ENCODE measurements around the gene ZBED1.

The ZBED1 gene

DNA sequence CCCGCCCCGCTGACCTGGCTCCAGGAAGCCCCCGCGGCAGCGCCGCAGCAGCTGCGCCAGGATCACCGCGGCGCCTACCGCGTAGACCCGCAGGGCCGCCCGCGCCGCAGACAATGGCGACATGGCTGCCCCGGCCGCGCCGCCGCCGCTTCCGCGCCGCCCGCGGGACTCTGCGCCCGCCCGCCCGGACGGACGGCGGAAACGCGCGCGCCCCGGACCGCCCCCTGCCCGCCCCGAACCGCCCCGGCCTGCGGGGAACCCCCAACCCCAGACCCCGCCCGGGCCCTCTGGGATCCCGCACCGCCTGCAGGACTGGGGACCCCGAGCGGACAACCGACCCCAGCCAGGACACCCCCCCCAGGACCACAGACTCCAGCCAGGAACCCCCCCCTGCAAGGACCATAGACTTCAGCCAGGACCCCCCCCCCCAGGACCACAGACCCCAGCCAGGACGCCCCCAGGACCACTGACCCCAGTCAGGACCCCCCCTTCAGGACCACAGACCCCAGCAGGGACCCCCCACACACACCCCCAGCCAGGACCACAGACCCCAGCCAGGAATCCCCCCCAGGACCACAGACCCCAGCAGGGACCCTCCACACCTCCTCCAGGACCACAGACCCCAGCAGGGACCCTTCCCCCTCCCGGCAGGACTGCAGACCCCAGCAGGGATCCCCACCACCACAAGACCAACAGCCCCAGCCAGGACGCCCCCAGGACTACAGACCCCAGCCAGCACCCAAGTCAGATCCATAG is at the start of gene ZBED1, which contains the start of gene DHRSX:
Gene ZBED1 (minus strand): TSS at position 174 of the 756 bp plus-strand sequence. CDS start 10,257 bp downstream, outside the sequence.
Gene DHRSX (minus strand): TSS at position 174 of the 756 bp plus-strand sequence. CDS start 51 bp downstream, at position 123.
- Histone ChIP-seq H3K27ac (ENCODE audit: low read depth, low read length) (peak within 1 kb of the TSS; percentile 65), H3K9ac (ENCODE audit: low read length) (peak within 1 kb of the TSS; percentile 32)

DNA sequence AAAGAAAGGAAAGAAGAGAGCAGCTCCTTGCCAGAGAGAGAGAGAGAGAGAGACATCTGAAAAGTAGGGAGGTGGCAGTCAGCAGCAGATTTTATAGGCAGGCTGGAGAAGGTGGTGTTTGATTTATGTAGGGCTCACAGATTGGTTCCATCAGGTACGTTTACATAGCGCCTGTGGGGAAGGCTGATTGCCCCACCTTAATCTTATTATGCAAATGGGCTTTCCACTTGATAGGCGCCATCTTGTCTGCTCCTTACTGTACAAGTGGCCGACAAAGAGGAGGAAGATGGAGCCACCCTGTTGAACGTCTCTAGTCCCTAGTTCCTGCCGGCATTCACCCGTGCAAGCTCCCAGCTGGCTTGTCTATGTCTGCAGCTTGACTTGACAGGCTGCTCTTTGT is 49.1 kb upstream of the ZBED1 start:
- Histone ChIP-seq H3K36me3 (ENCODE audit: control insufficient read depth, insufficient read depth, low read length) (no peaks in the 10 kb centered on the region), H3K4me1 (ENCODE audit: control insufficient read depth, insufficient read depth, low read length) (no peaks in the 10 kb centered on the region), H3K9ac (ENCODE audit: low read length) (no peak overlapping the region), H3K4me3 (ENCODE audit: low read length) (no peak overlapping the region), H3K27me3 (ENCODE audit: control insufficient read depth, insufficient read depth, low read length) (no peaks in the 10 kb centered on the region), H3K27ac (ENCODE audit: low read depth, low read length) (no peak overlapping the region)

More for the DNA sequence above, at the start of gene ZBED1, which contains the start of gene DHRSX:
- Histone ChIP-seq H3K27me3 (ENCODE audit: control insufficient read depth, insufficient read depth, low read length) (no peaks in the 10 kb centered on the region), H3K4me3 (ENCODE audit: low read length) (peak within 1 kb of the TSS; percentile 60), H3K4me1 (ENCODE audit: control insufficient read depth, insufficient read depth, low read length) (peaks cover 13% of the 10 kb centered on the region), H3K36me3 (ENCODE audit: control insufficient read depth, insufficient read depth, low read length) (no peaks in the 10 kb centered on the region)

DNA sequence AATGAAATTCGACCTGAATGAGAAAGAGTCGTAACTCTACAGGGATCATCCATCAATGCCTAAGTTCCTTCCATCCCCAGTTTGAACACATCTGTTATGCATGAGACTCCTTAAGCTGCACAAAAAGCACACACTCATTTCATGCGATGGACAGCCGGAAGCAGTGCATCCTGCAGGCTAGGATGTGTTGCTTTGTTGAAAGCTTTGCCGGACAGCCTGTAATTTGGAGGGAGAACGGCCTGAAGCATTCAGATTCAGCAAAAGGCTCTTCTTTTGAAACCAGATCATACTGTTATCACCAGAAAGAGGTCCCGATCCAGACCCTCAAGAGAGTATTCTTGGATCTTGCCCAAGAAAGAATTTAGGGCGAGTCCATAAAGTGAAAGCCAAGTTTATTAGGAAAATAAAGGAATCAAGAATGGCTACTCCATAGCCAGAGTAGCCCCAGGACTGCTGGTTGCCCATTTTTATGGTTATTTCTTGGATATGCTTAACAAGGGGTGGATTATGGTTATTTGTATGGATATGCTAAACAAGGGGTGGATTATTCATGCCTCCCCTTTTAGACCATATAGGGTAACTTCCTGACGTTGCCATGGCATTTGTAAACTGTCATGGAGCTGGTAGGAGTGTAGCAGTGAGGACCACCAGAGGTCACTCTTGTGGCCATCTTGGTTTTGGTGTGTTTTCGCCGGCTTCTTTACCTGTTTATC is 48.1 kb upstream of the ZBED1 start:
- Histone ChIP-seq H3K27me3 (ENCODE audit: control insufficient read depth, insufficient read depth, low read length) (no peaks in the 10 kb centered on the region), H3K4me1 (ENCODE audit: control insufficient read depth, insufficient read depth, low read length) (no peaks in the 10 kb centered on the region), H3K9ac (ENCODE audit: low read length) (no peak overlapping the region), H3K36me3 (ENCODE audit: control insufficient read depth, insufficient read depth, low read length) (no peaks in the 10 kb centered on the region), H3K4me3 (ENCODE audit: low read length) (no peak overlapping the region), H3K27ac (ENCODE audit: low read depth, low read length) (no peak overlapping the region)

DNA sequence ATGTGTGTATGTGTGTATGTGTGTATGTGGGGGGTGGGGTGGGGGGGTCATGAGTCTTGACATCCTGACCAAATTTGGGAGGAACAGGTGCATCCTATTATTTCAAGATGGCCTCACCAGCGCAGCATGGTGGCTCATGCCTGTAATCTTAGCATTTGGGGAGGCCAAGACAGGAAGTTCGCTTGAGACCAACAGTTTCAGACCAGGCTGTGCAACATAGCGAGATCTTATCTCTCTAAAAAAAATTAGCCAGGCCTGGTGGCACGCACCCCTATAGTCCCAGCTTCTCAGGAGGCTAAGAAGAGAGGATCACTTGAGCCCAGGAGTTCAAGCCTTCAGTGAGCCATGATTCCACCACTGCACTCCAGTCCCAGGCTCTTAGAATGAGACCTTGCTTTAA is 47.0 kb upstream of the ZBED1 start:
- H3K4me3 ChIP-seq (ENCODE audit: low read length) = no peak overlapping the region

DNA sequence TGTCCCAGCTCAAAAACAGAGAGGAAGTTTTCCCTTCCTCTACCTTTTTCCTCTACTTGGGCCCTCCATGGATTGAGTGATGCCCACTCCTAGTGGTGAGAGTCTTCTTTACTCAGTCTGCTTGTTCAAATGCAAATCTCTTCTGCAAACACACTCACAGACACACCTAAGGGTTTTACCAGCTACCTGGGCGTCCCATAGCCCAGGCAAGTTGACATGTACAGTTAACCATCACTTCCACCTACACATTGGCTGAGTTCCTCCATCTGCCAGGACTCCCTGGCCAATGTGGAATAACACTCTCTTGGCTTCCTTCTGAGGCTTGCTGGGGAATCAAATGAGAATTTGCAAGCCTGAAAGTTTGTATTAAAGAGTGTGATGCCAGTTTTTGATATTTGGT is 45.7 kb upstream of the ZBED1 start:
- Histone ChIP-seq H3K27ac (ENCODE audit: low read depth, low read length) (no peak overlapping the region), H3K4me3 (ENCODE audit: low read length) (no peak overlapping the region), H3K36me3 (ENCODE audit: control insufficient read depth, insufficient read depth, low read length) (no peaks in the 10 kb centered on the region), H3K4me1 (ENCODE audit: control insufficient read depth, insufficient read depth, low read length) (no peaks in the 10 kb centered on the region), H3K9ac (ENCODE audit: low read length) (no peak overlapping the region), H3K27me3 (ENCODE audit: control insufficient read depth, insufficient read depth, low read length) (no peaks in the 10 kb centered on the region)

More for the DNA sequence above, 47.0 kb upstream of the ZBED1 start:
- Histone ChIP-seq H3K36me3 (ENCODE audit: control insufficient read depth, insufficient read depth, low read length) (no peaks in the 10 kb centered on the region), H3K9ac (ENCODE audit: low read length) (no peak overlapping the region), H3K27me3 (ENCODE audit: control insufficient read depth, insufficient read depth, low read length) (no peaks in the 10 kb centered on the region), H3K4me1 (ENCODE audit: control insufficient read depth, insufficient read depth, low read length) (no peaks in the 10 kb centered on the region), H3K27ac (ENCODE audit: low read depth, low read length) (no peak overlapping the region)

DNA sequence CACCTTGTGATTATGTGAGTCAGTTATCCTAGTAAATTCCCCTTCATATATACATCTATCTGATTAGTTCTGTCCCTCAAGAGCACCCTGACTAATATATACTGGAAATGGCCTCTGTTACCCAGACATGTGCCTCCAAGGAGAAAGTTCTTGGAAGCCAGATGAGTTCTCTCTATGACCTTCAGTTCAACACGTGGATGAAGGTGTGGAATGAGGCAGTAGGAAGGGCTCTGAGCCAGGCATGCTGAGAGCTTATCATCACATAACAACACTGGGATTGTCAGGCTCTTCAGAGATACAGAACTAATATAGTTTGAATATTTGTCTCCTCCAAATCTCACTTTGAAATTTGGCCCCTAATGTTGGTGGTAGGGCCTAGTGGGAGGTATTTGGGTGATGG is 44.4 kb upstream of the ZBED1 start:
- no peak overlapping the region for H3K9ac ChIP-seq (ENCODE audit: low read length)
- H3K4me3 ChIP-seq (ENCODE audit: low read length) = no peak overlapping the region
- H3K36me3 ChIP-seq (ENCODE audit: control insufficient read depth, insufficient read depth, low read length) = no peaks in the 10 kb centered on the region
- no peak overlapping the region for H3K27ac ChIP-seq (ENCODE audit: low read depth, low read length)
- no peaks in the 10 kb centered on the region for H3K27me3 ChIP-seq (ENCODE audit: control insufficient read depth, insufficient read depth, low read length)
- H3K4me1 ChIP-seq (ENCODE audit: control insufficient read depth, insufficient read depth, low read length) = no peaks in the 10 kb centered on the region

DNA sequence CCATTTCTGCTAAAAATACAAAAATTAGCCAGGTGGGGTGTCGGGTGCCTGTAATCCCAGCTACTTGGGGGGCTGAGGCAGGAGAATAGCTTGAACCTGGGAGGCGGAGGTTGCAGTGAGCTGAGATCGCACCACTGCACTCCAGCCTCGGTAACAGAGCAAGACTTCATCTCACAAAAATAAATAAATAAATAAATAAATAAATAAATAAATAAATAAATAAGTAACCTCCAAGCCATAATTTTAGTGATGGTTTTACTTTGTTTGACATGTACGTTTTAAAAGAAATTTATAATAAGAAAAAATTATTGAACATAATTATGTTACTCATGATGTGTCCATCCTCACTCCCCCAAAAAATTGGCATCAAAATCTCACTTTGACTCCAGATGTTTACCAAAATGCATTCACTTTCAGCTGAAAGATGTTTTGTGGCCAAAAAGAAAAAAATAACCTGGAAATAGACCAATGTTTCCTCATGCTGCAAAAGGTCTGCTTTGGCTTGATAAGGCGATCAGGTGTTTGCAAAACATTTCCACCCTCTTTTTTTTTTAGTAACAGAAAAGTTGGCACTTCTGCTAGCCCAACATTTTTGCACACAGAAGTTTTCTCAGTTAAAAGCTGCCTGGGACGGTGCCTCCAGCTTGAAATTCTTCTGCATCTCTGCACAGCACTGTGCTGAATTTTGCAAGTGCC is 42.2 kb upstream of the ZBED1 start:
- H3K4me1 ChIP-seq (ENCODE audit: control insufficient read depth, insufficient read depth, low read length) = no peaks in the 10 kb centered on the region
- no peak overlapping the region for H3K4me3 ChIP-seq (ENCODE audit: low read length)

DNA sequence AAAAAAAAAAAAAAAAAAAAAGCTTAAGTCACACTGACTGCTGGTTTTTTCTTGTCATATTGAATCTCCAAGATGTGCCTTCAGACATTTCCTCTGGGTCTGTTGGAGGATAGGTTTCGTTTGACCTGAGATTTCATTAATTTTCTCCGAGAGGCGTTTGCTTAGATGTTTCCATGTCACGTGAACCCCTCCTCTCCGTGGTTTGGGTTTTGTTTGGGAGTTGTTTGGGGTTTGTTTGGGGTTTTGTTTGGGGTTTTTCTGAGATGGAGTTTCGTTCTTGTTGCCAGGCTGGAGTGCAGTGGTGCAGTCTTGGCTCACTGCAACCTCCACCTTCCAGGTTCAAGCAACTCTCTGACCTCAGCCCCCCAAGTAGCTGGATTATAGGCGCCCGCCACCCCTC is 40.8 kb upstream of the ZBED1 start:
- Histone ChIP-seq H3K27me3 (ENCODE audit: control insufficient read depth, insufficient read depth, low read length) (no peaks in the 10 kb centered on the region), H3K36me3 (ENCODE audit: control insufficient read depth, insufficient read depth, low read length) (no peaks in the 10 kb centered on the region), H3K4me1 (ENCODE audit: control insufficient read depth, insufficient read depth, low read length) (no peaks in the 10 kb centered on the region), H3K27ac (ENCODE audit: low read depth, low read length) (no peak overlapping the region), H3K9ac (ENCODE audit: low read length) (no peak overlapping the region), H3K4me3 (ENCODE audit: low read length) (no peak overlapping the region)

More for the DNA sequence above, 42.2 kb upstream of the ZBED1 start:
- H3K27me3 ChIP-seq (ENCODE audit: control insufficient read depth, insufficient read depth, low read length) = no peaks in the 10 kb centered on the region
- no peak overlapping the region for H3K27ac ChIP-seq (ENCODE audit: low read depth, low read length)
- no peak overlapping the region for H3K9ac ChIP-seq (ENCODE audit: low read length)
- no peaks in the 10 kb centered on the region for H3K36me3 ChIP-seq (ENCODE audit: control insufficient read depth, insufficient read depth, low read length)

DNA sequence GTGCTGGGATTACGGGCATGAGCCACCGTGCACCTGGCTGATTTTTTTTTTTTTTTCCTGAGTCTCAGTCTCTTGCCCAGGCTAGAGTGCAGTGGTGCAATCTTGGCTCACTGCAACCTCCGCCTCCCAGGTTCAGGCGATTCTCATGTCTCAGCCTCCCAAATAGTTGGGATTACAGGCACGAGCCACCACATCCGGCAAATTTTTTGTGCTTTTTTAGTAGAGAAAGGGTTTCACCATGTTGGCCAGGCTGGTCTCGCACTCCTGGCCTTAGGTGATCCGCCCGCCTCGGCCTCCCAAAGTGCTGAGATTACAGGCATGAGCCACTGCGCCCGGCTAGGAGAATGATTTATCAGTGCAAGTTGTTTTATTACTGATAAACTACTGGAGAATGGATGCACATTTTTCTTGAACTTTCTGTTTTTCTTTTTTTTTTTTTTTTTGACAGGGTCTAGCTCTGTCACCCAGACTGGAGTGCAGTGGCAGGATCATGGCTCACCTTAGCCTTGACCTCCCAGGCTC is 39.7 kb upstream of the ZBED1 start:
- Histone ChIP-seq H3K27me3 (ENCODE audit: control insufficient read depth, insufficient read depth, low read length) (no peaks in the 10 kb centered on the region), H3K9ac (ENCODE audit: low read length) (no peak overlapping the region), H3K36me3 (ENCODE audit: control insufficient read depth, insufficient read depth, low read length) (no peaks in the 10 kb centered on the region), H3K4me1 (ENCODE audit: control insufficient read depth, insufficient read depth, low read length) (no peaks in the 10 kb centered on the region), H3K27ac (ENCODE audit: low read depth, low read length) (no peak overlapping the region), H3K4me3 (ENCODE audit: low read length) (no peak overlapping the region)

DNA sequence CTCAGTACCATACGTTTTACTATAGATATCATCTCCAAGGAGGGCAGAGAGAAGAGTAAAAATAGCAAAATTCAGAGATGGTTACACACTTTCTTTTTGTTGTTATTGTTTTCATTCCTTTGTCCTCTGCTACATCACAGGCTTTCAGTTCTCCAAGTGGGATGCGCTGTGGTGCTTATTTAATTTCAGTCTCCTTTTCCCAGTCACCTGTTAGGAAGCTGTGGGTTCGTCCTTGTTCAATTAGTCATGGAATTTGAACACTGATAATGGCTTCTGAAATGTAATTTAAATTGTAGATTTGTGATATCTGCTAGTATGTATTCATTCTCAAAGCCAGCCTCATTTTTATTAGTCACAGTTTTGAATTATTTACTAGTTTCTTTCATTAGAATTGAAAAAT is 38.8 kb upstream of the ZBED1 start:
- no peaks in the 10 kb centered on the region for H3K4me1 ChIP-seq (ENCODE audit: control insufficient read depth, insufficient read depth, low read length)
- H3K4me3 ChIP-seq (ENCODE audit: low read length) = no peak overlapping the region
- no peaks in the 10 kb centered on the region for H3K27me3 ChIP-seq (ENCODE audit: control insufficient read depth, insufficient read depth, low read length)
- no peak overlapping the region for H3K27ac ChIP-seq (ENCODE audit: low read depth, low read length)
- H3K36me3 ChIP-seq (ENCODE audit: control insufficient read depth, insufficient read depth, low read length) = no peaks in the 10 kb centered on the region
- H3K9ac ChIP-seq (ENCODE audit: low read length) = no peak overlapping the region

DNA sequence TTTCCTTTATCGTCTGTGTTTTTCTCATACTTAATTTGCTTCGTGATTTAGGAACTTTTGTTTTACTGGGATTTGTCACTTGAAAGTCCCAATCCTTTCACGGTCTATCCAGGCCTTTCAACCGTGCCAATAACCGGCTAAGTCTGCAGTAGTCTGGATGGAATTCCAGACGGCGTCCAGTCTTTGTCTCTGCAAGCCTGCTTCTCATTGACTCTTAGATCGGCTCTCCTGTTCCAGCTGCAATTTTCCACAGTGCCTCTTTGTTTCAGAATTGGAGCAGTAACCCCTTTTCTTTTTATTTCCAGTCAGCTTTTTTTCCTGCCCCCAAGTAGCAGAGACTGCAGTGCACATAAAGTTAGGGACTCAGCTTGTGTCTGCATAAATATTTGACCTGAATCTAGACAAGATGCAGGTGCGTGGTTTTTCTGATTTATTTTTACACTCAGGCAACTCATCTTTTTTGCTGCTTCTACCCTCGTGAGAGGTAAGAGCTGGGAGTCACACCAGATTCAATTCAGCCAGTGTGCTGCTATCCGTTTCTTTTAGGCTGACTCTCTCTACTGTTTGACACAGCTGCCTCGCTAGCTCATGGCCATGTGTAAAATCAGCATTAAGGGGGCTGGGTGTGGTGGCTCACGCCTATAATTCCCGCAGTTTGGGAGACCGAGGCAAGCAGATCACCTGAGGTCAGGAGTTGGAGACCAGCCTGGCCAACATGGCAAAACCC is 37.4 kb upstream of the ZBED1 start:
- H3K27ac ChIP-seq (ENCODE audit: low read depth, low read length) = no peak overlapping the region
- no peak overlapping the region for H3K9ac ChIP-seq (ENCODE audit: low read length)
- H3K4me1 ChIP-seq (ENCODE audit: control insufficient read depth, insufficient read depth, low read length) = no peaks in the 10 kb centered on the region
- H3K36me3 ChIP-seq (ENCODE audit: control insufficient read depth, insufficient read depth, low read length) = no peaks in the 10 kb centered on the region
- H3K27me3 ChIP-seq (ENCODE audit: control insufficient read depth, insufficient read depth, low read length) = no peaks in the 10 kb centered on the region
- no peak overlapping the region for H3K4me3 ChIP-seq (ENCODE audit: low read length)

DNA sequence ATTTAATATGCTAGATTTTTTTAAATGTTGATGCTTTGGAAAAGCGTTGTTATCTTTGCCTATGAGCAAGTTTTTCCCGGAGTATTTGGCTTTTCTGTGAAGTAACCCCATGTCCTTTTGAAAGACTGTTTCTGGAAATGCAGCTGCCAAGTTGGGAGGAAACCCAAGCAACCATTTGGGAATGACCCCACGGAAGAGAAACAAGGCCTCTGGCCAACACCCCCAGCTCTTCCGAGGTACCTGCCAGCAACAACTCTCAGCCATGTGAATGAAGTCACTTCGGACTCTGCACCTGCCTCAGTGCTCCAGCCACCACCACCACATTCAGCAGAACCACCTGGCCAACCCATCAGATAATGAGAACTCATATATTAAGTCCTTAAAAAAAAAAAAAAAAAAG is 36.2 kb upstream of the ZBED1 start:
- Histone ChIP-seq H3K9ac (ENCODE audit: low read length) (no peak overlapping the region), H3K27me3 (ENCODE audit: control insufficient read depth, insufficient read depth, low read length) (no peaks in the 10 kb centered on the region), H3K4me1 (ENCODE audit: control insufficient read depth, insufficient read depth, low read length) (no peaks in the 10 kb centered on the region), H3K36me3 (ENCODE audit: control insufficient read depth, insufficient read depth, low read length) (no peaks in the 10 kb centered on the region), H3K4me3 (ENCODE audit: low read length) (no peak overlapping the region), H3K27ac (ENCODE audit: low read depth, low read length) (no peak overlapping the region)
